Lung (tissue), 12 donors: ENCODE results near the gene CYTH3. TPM values are rescaled to one million over a fixed set of nuclear protein-coding genes. Genes with fewer than 3 reads are reported as not detected.

Source experiments
- ATAC-seq: fragments of 200-7000 bp; cut with Tn5 transposase; one replicate; pipeline ENCODE4 v1.9.1; 2020; ENCODE audit warnings: moderate number of reproducible peaks; ENCODE audit not compliant: insufficient read depth, low FRiP score
- DNase-seq, 3 donors: peaks; one replicate each; pipeline ENCODE4 v3.0.0-alpha.2; 2013 to 2017
- H3K27ac ChIP-seq, 2 donors: one replicate each; pipeline ENCODE4 v1.5.1; 2013; ENCODE audit warnings: mild to moderate bottlenecking in 2 of 2, moderate library complexity in 2 of 2, control low read depth in 1 of 2, inconsistent platforms in 1 of 2, low read depth in 1 of 2, low read length in 1 of 2
- H3K27me3 ChIP-seq, 3 donors: one replicate each; pipeline ENCODE4 v1.5.1; 2013; ENCODE audit warnings: low read length in 2 of 3; ENCODE audit not compliant: control insufficient read depth in 3 of 3, insufficient read depth in 3 of 3
- H3K36me3 ChIP-seq, 4 donors: one replicate each; pipeline ENCODE4 v1.5.1; 2013; ENCODE audit warnings: low read length in 4 of 4, mild to moderate bottlenecking in 1 of 4, moderate library complexity in 1 of 4; ENCODE audit not compliant: control insufficient read depth in 4 of 4, insufficient read depth in 4 of 4
- H3K4me1 ChIP-seq, 5 donors: one replicate each; pipeline ENCODE4 v1.5.1; 2013; ENCODE audit warnings: low read length in 5 of 5, mild to moderate bottlenecking in 2 of 5, moderate library complexity in 1 of 5; ENCODE audit not compliant: control insufficient read depth in 5 of 5, insufficient read depth in 5 of 5
- H3K4me3 ChIP-seq: one replicate; pipeline ENCODE4 v1.5.1; 2013; ENCODE audit warnings: mild to moderate bottlenecking, control low read depth, moderate library complexity
- H3K9ac ChIP-seq, 2 donors: one replicate each; pipeline ENCODE4 v1.5.1; 2013; ENCODE audit warnings: low read length in 2 of 2, control low read depth in 1 of 2; ENCODE audit not compliant: insufficient read depth in 1 of 2
- H3K9me3 ChIP-seq, 4 donors: one replicate each; pipeline ENCODE4 v1.5.1; 2013; ENCODE audit warnings: low read length in 3 of 4, mild to moderate bottlenecking in 1 of 4, moderate library complexity in 1 of 4; ENCODE audit not compliant: control insufficient read depth in 4 of 4, insufficient read depth in 3 of 4
- WGBS, 2 donors: extraction: QIAGEN DNeasy Blood & Tissue Kit; methylation state at CpG; one replicate each; pipeline ENCODE4 v1.1.7; 2013; 5-methylcytosine and 5-hydroxymethylcytosine counted together
- polyA plus RNA-seq, 2 donors: library from polyadenylated mRNA; stranded (reverse); fragments of 200-250 nt; gene quantifications; one replicate each; pipeline ENCODE4 v1.2.1, GENCODE V29; 2013
- total RNA-seq, 2 donors: library from RNA; depleted of rRNA in 1 of 2; stranded (reverse); fragments of >200 nt in 1 of 2; gene quantifications; one replicate each; pipeline ENCODE4 v1.2.1, GENCODE V29; 2014 to 2021
- TF ChIP-seq, protein P1 (sequence below): IDR thresholded peaks from 2 replicates; pipeline ENCODE4 v1.5.1; 2012; ENCODE audit warnings: mild to moderate bottlenecking; ENCODE audit errors: control extremely low read depth, extremely low read depth
- donor health status: control.
- donor health status: control.
- donor health status: Bipolar disorder and iron deficiency.
- donor health status: healthy.
- donor health status: DM: yes; HTN: yes; CAD: no.

The CYTH3 gene
- total and polyA plus RNA-seq, 4 donors: 8.2 to 28.7 (median 15.5) TPM

DNA sequence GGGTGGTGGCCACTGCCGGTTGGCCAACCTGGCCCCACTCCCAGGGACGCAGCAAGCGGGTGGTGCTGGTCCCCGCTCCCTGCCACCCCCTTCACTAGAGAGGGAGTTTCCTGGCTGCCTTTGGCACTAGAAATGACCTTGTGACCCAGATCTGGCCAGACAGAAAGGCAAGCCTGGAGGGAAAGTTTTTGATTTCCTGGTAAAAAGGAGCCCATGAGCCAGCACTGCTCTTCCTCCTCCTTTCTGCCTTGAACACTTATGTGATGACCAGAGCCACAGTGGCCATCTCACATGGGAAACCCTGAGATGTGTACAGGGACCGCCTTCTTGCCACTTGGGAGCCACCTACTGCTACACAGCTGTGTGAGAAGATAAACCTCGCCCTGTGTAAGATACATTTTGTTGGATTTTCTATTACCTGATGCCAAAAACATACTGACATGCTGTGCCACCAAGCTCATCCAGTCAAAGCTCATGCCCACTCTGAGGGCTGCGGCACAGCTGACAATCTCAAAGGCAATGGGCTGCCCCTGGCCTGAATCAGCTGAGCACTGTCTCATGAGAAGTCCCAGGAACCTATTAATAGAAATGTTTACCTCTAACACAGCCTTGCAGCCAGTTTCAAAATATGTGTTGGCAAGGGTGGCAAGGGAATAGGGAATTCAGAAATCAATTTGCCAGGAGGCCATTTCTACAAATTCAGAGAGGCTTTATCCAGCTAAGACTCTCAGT is 94.0 kb downstream of the CYTH3 start:
- H3K4me1 ChIP-seq: peaks cover 0 to 12% (median 0%) of the 10 kb centered on the region in 5 donors
- ATAC-seq (no peak), DNase-seq (no peak)
- H3K27me3 ChIP-seq: no peaks in the 10 kb centered on the region
- TF ChIP-seq, protein P1, sequence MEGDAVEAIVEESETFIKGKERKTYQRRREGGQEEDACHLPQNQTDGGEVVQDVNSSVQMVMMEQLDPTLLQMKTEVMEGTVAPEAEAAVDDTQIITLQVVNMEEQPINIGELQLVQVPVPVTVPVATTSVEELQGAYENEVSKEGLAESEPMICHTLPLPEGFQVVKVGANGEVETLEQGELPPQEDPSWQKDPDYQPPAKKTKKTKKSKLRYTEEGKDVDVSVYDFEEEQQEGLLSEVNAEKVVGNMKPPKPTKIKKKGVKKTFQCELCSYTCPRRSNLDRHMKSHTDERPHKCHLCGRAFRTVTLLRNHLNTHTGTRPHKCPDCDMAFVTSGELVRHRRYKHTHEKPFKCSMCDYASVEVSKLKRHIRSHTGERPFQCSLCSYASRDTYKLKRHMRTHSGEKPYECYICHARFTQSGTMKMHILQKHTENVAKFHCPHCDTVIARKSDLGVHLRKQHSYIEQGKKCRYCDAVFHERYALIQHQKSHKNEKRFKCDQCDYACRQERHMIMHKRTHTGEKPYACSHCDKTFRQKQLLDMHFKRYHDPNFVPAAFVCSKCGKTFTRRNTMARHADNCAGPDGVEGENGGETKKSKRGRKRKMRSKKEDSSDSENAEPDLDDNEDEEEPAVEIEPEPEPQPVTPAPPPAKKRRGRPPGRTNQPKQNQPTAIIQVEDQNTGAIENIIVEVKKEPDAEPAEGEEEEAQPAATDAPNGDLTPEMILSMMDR: no peak
- WGBS, 2 donors: 63 to 78% methylated on average over 7 of the region's 7 CpGs
- peaks cover 2 to 11% (median 7%) of the 10 kb centered on the region in 4 donors for H3K36me3 ChIP-seq
- H3K9ac ChIP-seq: no peak overlapping the region
- peak overlapping the region in 1 of 2 donors; percentile 35 for H3K27ac ChIP-seq
- H3K4me3 ChIP-seq: no peak overlapping the region
- H3K9me3 ChIP-seq: no peaks in the 10 kb centered on the region

DNA sequence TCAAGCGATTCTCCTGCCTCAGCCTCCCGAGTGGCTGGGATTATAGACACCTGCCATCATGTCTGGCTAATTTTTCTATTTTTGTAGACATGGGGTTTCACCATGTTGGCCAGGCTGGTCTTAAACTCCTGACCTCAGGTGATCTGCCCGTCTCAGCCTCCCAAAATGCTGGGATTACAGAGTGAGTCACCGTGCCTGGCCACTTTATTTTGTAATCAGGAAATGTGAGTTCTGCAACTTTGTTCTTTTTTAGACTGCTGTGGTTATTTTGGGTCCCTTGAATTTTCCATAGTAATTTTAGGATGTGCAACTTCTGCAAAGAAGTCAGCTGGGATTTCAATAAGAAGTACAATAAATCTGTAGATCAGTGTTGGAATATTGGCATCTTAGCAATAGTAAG is 96.8 kb downstream of the CYTH3 start:
- TF ChIP-seq, protein P1: no peak
- 48 to 54% methylated on average over 4 of the region's 4 CpGs for WGBS, 2 donors
- no peak for DNase-seq
- no peak overlapping the region for H3K27ac ChIP-seq
- peaks cover 0 to 12% (median 0%) of the 10 kb centered on the region in 5 donors for H3K4me1 ChIP-seq
- peaks cover 2 to 14% (median 10%) of the 10 kb centered on the region in 4 donors for H3K36me3 ChIP-seq
- H3K27me3 ChIP-seq: no peaks in the 10 kb centered on the region
- H3K9me3 ChIP-seq: no peaks in the 10 kb centered on the region
- H3K9ac ChIP-seq: no peak overlapping the region
- no peak overlapping the region for H3K4me3 ChIP-seq
- ATAC-seq: no peak

DNA sequence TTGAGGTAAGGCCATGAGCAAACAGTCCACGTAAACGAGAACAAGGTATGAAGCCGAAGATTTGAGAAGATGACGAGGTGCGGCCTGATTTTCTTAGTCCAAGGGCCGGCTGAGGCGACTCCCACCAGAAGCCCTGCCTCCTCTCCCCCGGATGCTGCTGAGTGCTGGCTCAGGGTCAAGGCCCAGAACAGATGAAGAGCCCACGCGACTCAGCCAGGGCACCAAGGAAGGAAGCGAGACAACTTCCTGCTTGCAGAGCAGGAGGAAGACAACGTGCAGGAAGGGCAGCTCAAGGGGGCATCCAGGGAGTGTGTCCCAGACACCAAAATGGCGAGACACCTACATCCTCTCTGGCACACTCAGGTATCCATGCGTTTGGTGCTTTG is 99.5 kb downstream of the CYTH3 start:
- 70 to 74% methylated on average over 14 of the region's 14 CpGs for WGBS, 2 donors
- no peak overlapping the region for H3K4me3 ChIP-seq
- DNase-seq (no peak), ATAC-seq (no peak)
- TF ChIP-seq, protein P1: no peak
- no peak overlapping the region for H3K27ac ChIP-seq
- H3K4me1 ChIP-seq: peaks cover 0 to 4% (median 0%) of the 10 kb centered on the region in 5 donors
- H3K27me3 ChIP-seq: no peaks in the 10 kb centered on the region
- H3K36me3 ChIP-seq: peaks cover 2 to 23% (median 10%) of the 10 kb centered on the region in 4 donors
- no peak overlapping the region for H3K9ac ChIP-seq
- no peaks in the 10 kb centered on the region for H3K9me3 ChIP-seq
